HEK293 (cell line): ENCODE results near the gene HRNR.

Experiments used
- CTCF ChIA-PET: fragments of 350-600 bp; formaldehyde crosslinking; extraction: SDS; loops from one replicate; lab custom pipeline; 2021; ENCODE audit warnings: antibody characterized with exemption; lab: Yijun Ruan, JAX
- POLR2A ChIA-PET: fragments of 300-600 bp; formaldehyde crosslinking; extraction: SDS; loops from one replicate; lab custom pipeline; 2020; ENCODE audit warnings: antibody characterized with exemption, inconsistent platforms; lab: Yijun Ruan, JAX
- H3K27ac ChIP-seq: fragments of 200-500 bp; sonication (Bioruptor generic); 2 replicates; pipeline ENCODE4 v1.5.1; 2014; ENCODE audit warnings: low read depth, low read length, control low read depth, inconsistent platforms; ENCODE audit errors: extremely low read depth
- H3K36me3 ChIP-seq, 2 experiments: fragments of 200-500 bp in 1 of 2; sonication (Bioruptor generic) in 1 of 2; 1 replicate in 1 of 2; 2 replicates in 1 of 2; pipeline ENCODE4 v1.5.1; 2014 to 2017; ENCODE audit warnings: inconsistent platforms in 2 of 2, low read length in 2 of 2; ENCODE audit not compliant: control insufficient read depth in 2 of 2, insufficient read depth in 1 of 2
- H3K4me1 ChIP-seq: fragments of 200-500 bp; sonication (Bioruptor generic); 2 replicates; pipeline ENCODE4 v1.5.1; 2014; ENCODE audit warnings: mild to moderate bottlenecking, low read length, inconsistent platforms; ENCODE audit not compliant: control insufficient read depth, insufficient read depth
- H3K4me3 ChIP-seq: 2 replicates; pipeline ENCODE4 v1.5.1; 2011; ENCODE audit warnings: low read depth, mild to moderate bottlenecking, control low read depth, low read length, moderate library complexity
- H3K9me3 ChIP-seq: fragments of 200-500 bp; sonication (Bioruptor generic); 2 replicates; pipeline ENCODE4 v1.5.1; 2014; ENCODE audit warnings: low read depth, low read length, inconsistent platforms; ENCODE audit not compliant: control insufficient read depth, insufficient read depth
- ATF2 ChIP-seq: fragments of 450-650 bp; formaldehyde crosslinking; IDR thresholded peaks from 2 replicates; pipeline ENCODE4 v1.5.1; 2016; ENCODE audit warnings: missing biosample characterization, missing genetic modification characterization, low read depth
- SCRT1 ChIP-seq: fragments of 450-650 bp; formaldehyde crosslinking; IDR thresholded peaks from 2 replicates; pipeline ENCODE4 v1.5.1; 2016; ENCODE audit warnings: missing biosample characterization, missing genetic modification characterization, borderline replicate concordance
- SCRT2 ChIP-seq: fragments of 450-650 bp; formaldehyde crosslinking; IDR thresholded peaks from 2 replicates; pipeline ENCODE4 v1.5.1; 2016; ENCODE audit warnings: missing biosample characterization, missing genetic modification characterization
- ZNF140 ChIP-seq: fragments of 450-650 bp; formaldehyde crosslinking; IDR thresholded peaks from 2 replicates; pipeline ENCODE4 v1.5.1; 2016; ENCODE audit warnings: missing biosample characterization, missing genetic modification characterization
- ZNF146 ChIP-seq: fragments of 450-650 bp; formaldehyde crosslinking; IDR thresholded peaks from 2 replicates; pipeline ENCODE4 v1.5.1; 2016; ENCODE audit warnings: missing biosample characterization, missing genetic modification characterization
- ZNF148 ChIP-seq: fragments of 450-650 bp; formaldehyde crosslinking; IDR thresholded peaks from 2 replicates; pipeline ENCODE4 v1.5.0; 2017; ENCODE audit warnings: missing biosample characterization, missing genetic modification characterization, borderline replicate concordance
- ZNF184 ChIP-seq: fragments of 450-650 bp; IDR thresholded peaks from 2 replicates; pipeline ENCODE4 v1.5.1; 2018; ENCODE audit warnings: missing biosample characterization, mild to moderate bottlenecking, missing genetic modification characterization
- ZNF202 ChIP-seq: fragments of 450-650 bp; formaldehyde crosslinking; IDR thresholded peaks from 2 replicates; pipeline ENCODE4 v1.5.1; 2016; ENCODE audit warnings: missing biosample characterization, missing genetic modification characterization, borderline replicate concordance
- ZNF280D ChIP-seq: fragments of 450-650 bp; formaldehyde crosslinking; IDR thresholded peaks from 2 replicates; pipeline ENCODE4 v1.5.1; 2016; ENCODE audit warnings: missing biosample characterization, missing genetic modification characterization
- ZNF501 ChIP-seq: fragments of 450-650 bp; formaldehyde crosslinking; IDR thresholded peaks from 2 replicates; pipeline ENCODE4 v1.5.1; 2016; ENCODE audit warnings: missing biosample characterization, missing genetic modification characterization
- ZNF600 ChIP-seq: fragments of 450-650 bp; formaldehyde crosslinking; IDR thresholded peaks from 2 replicates; pipeline ENCODE4 v1.5.1; 2016; ENCODE audit warnings: missing biosample characterization, missing genetic modification characterization
- ZNF624 ChIP-seq: fragments of 450-650 bp; formaldehyde crosslinking; IDR thresholded peaks from 2 replicates; pipeline ENCODE4 v1.5.1; 2017; ENCODE audit warnings: missing biosample characterization, missing genetic modification characterization
- ZNF677 ChIP-seq: fragments of 450-650 bp; IDR thresholded peaks from 2 replicates; pipeline ENCODE4 v1.5.0; 2018; ENCODE audit warnings: missing biosample characterization, mild to moderate bottlenecking, missing genetic modification characterization, moderate library complexity
- ZNF843 ChIP-seq: fragments of 450-650 bp; formaldehyde crosslinking; IDR thresholded peaks from 2 replicates; pipeline ENCODE4 v1.5.1; 2016; ENCODE audit warnings: missing biosample characterization, missing genetic modification characterization
- ZSCAN18 ChIP-seq: fragments of 450-650 bp; formaldehyde crosslinking; IDR thresholded peaks from 2 replicates; pipeline ENCODE4 v1.5.1; 2016; ENCODE audit warnings: missing biosample characterization, missing genetic modification characterization
- ZXDB ChIP-seq: fragments of 450-650 bp; formaldehyde crosslinking; IDR thresholded peaks from 2 replicates; pipeline ENCODE4 v1.5.1; 2016; ENCODE audit warnings: missing biosample characterization, missing genetic modification characterization

HRNR gene

GRCh38 chr1:152164517-152165136 lies 59.4 kb downstream of the HRNR start:
- no peak for TF ChIP-seq ZNF600 (tag by site-specific recombination)
- no peak for TF ChIP-seq ZNF202
- no peak for TF ChIP-seq ZNF624 (tag by site-specific recombination)
- TF ChIP-seq ZSCAN18 (tag by site-specific recombination) = no peak
- TF ChIP-seq ZNF184 (tag by site-specific recombination) = no peak
- no peak for TF ChIP-seq ZXDB (tag by site-specific recombination)
- no peak for TF ChIP-seq ZNF501 (tag by site-specific recombination)
- Histone ChIP-seq H3K27ac (no peak overlapping the region), H3K4me3 (no peak overlapping the region), H3K4me1 (no peaks in the 10 kb centered on the region), H3K36me3 (no peaks in the 10 kb centered on the region), H3K9me3 (no peaks in the 10 kb centered on the region)
- ChIA-PET CTCF (interaction anchor here (0.9 to 2.0 kb wide), 4 partner anchors 17 to 295 kb away, joined by 3 to 6 read pairs (median 4); no protein-coding TSS in a partner anchor), POLR2A (no interaction called here)

GRCh38 chr1:152162792-152163463 lies 61.1 kb downstream of the HRNR start:
- CTCF ChIA-PET = interaction anchor here (1.1 to 2.0 kb wide), 4 partner anchors 15 to 296 kb away, joined by 4 to 6 read pairs (median 5); no protein-coding TSS in a partner anchor
- no peaks in the 10 kb centered on the region for H3K36me3 ChIP-seq
- POLR2A ChIA-PET = interaction anchor here (0.7 kb wide), 1 partner anchor 128 kb away, joined by 3 read pairs; no protein-coding TSS in a partner anchor
- H3K4me1 ChIP-seq = no peaks in the 10 kb centered on the region
- H3K27ac ChIP-seq = no peak overlapping the region
- no peak overlapping the region for H3K4me3 ChIP-seq
- TF ChIP-seq SCRT1 (tag by site-specific recombination) (peak; percentile 16; the same call in 1 of the 2 replicates), ZNF140 (no peak), ATF2 (tag by site-specific recombination) (no peak), ZNF677 (tag by site-specific recombination) (no peak), ZNF148 (tag by site-specific recombination) (no peak), ZNF280D (tag by site-specific recombination) (no peak), ZNF843 (tag by site-specific recombination) (no peak), SCRT2 (tag by site-specific recombination) (peak; percentile 75), ZNF146 (tag by site-specific recombination) (no peak)
- no peaks in the 10 kb centered on the region for H3K9me3 ChIP-seq
